Ovary (tissue), 3 donors: Measurements from ENCODE around the gene DAAM2.
A peak's percentile ranks its signal among the peaks of the same experiment; 100 is the strongest.

ENCODE experiments used
- EP300 ChIP-seq: sonication (generic); formaldehyde crosslinking; IDR thresholded peaks from one replicate; pipeline ENCODE4 v1.6.1; 2017; ENCODE audit warnings: antibody characterized with exemption
- POLR2A ChIP-seq: fragments of 450-650 bp; IDR thresholded peaks from one replicate; pipeline ENCODE4 v1.6.1; 2017; ENCODE audit warnings: antibody characterized with exemption, mild to moderate bottlenecking, moderate library complexity
- TF ChIP-seq, protein P1 (sequence below), 3 donors: fragments of 450-650 bp in 2 of 3; fragments of 200-600 bp in 1 of 3; IDR thresholded peaks; one replicate each; pipeline versions ENCODE4 v1.5.1 to v1.8.0; 2016 to 2022; ENCODE audit warnings: antibody characterized with exemption in 3 of 3, mild to moderate bottlenecking in 1 of 3
- donor health status: DM: no; HTN: no; CAD: no.

- TF ChIP-seq POLR2A (no peak), EP300 (no peak)
- TF ChIP-seq, protein P1, sequence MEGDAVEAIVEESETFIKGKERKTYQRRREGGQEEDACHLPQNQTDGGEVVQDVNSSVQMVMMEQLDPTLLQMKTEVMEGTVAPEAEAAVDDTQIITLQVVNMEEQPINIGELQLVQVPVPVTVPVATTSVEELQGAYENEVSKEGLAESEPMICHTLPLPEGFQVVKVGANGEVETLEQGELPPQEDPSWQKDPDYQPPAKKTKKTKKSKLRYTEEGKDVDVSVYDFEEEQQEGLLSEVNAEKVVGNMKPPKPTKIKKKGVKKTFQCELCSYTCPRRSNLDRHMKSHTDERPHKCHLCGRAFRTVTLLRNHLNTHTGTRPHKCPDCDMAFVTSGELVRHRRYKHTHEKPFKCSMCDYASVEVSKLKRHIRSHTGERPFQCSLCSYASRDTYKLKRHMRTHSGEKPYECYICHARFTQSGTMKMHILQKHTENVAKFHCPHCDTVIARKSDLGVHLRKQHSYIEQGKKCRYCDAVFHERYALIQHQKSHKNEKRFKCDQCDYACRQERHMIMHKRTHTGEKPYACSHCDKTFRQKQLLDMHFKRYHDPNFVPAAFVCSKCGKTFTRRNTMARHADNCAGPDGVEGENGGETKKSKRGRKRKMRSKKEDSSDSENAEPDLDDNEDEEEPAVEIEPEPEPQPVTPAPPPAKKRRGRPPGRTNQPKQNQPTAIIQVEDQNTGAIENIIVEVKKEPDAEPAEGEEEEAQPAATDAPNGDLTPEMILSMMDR (IDR thresholded peaks at IDR 0.05): peak in 1 of 3 donors; percentile 9
These were observed 8.2 kb downstream of the DAAM2 start for GRCh38 chr6:39800034-39801032.
